KMS-11 (cell line): Measurements from ENCODE around the gene KAT5.

ENCODE experiments used
- H2AFZ ChIP-seq: fragments of 200-600 bp; sonication (generic); 2 replicates; pipeline ENCODE4 v1.6.1; 2016; ENCODE audit warnings: antibody characterized with exemption, mixed run types, low read depth
- H3K27ac ChIP-seq: fragments of 200-600 bp; sonication (generic); 2 replicates; pipeline ENCODE4 v1.6.1; 2016; ENCODE audit warnings: mild to moderate bottlenecking, mixed run types
- H3K27me3 ChIP-seq: fragments of 200-600 bp; sonication (generic); 2 replicates; pipeline ENCODE4 v1.6.1; 2017; ENCODE audit warnings: mild to moderate bottlenecking, low read depth, mixed run types, moderate library complexity; ENCODE audit not compliant: insufficient read depth
- H3K36me3 ChIP-seq: fragments of 200-600 bp; sonication (generic); 2 replicates; pipeline ENCODE4 v1.6.1; 2017; ENCODE audit warnings: mild to moderate bottlenecking, mixed run types; ENCODE audit not compliant: insufficient read depth
- H3K4me1 ChIP-seq: fragments of 200-600 bp; sonication (generic); 2 replicates; pipeline ENCODE4 v1.6.1; 2016; ENCODE audit warnings: mild to moderate bottlenecking, low read depth, mixed run types; ENCODE audit not compliant: poor library complexity, severe bottlenecking
- H3K4me2 ChIP-seq: fragments of 200-600 bp; sonication (generic); 2 replicates; pipeline ENCODE4 v1.7.0; 2016; ENCODE audit warnings: mild to moderate bottlenecking, mixed run types
- H3K4me3 ChIP-seq: fragments of 200-600 bp; sonication (generic); IDR thresholded peaks from 2 replicates; pipeline ENCODE4 v1.6.1; 2017; ENCODE audit warnings: low read depth, low read length, mixed read lengths; ENCODE audit not compliant: insufficient read depth
- H3K79me2 ChIP-seq: fragments of 200-600 bp; sonication (generic); 2 replicates; pipeline ENCODE4 v1.6.1; 2016; ENCODE audit warnings: low read depth, mixed run types; ENCODE audit not compliant: insufficient read depth
- H3K9ac ChIP-seq: fragments of 200-600 bp; sonication (generic); 2 replicates; pipeline ENCODE4 v1.6.1; 2016; ENCODE audit warnings: mild to moderate bottlenecking, mixed run types
- H4K20me1 ChIP-seq: fragments of 200-600 bp; sonication (generic); 2 replicates; pipeline ENCODE4 v1.6.1; 2016; ENCODE audit warnings: mild to moderate bottlenecking, mixed run types; ENCODE audit not compliant: insufficient read depth
- CTCF ChIP-seq: fragments of 200-600 bp; sonication (generic); conservative IDR thresholded peaks from 2 replicates; pipeline ENCODE4 v1.6.1; 2017; ENCODE audit warnings: low read depth, mild to moderate bottlenecking, antibody characterized with exemption, low read length, moderate library complexity, mixed read lengths

The KAT5 gene

GRCh38 chr11:65742353-65742752 lies 30.3 kb downstream of the KAT5 start:
- no peak overlapping the region for H3K9ac ChIP-seq
- no peaks in the 10 kb centered on the region for H3K4me1 ChIP-seq
- no peak for TF ChIP-seq CTCF
- H3K36me3 ChIP-seq: no peaks in the 10 kb centered on the region
- no peaks in the 10 kb centered on the region for H4K20me1 ChIP-seq
- H3K4me2 ChIP-seq: no peak overlapping the region
- H3K27ac ChIP-seq: no peak overlapping the region
- H3K4me3 ChIP-seq: no peak overlapping the region
- no peaks in the 10 kb centered on the region for H3K27me3 ChIP-seq
- no peaks in the 10 kb centered on the region for H3K79me2 ChIP-seq
- H2AFZ ChIP-seq: no peak overlapping the region

DNA sequence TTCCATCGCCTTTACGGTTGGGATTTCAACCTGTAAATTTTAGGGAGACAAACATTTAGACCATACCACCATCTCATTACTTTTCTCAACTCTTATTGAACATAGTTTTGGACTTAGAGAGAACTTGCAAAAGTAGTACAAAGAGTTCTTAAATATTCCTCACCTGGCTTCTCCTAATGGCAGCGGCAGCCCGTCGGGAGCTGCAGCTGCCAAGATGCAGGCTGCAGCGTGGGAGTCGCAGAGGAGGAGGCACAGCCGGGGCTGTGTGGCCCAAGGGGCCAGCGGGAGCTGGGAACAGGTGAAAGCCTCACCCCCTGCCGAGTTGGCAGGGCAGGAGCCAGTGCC lies 31.6 kb downstream of the KAT5 start:
- no peaks in the 10 kb centered on the region for H4K20me1 ChIP-seq
- TF ChIP-seq CTCF: no peak
- no peaks in the 10 kb centered on the region for H3K79me2 ChIP-seq
- H3K4me2 ChIP-seq: no peak overlapping the region
- H3K4me1 ChIP-seq: no peaks in the 10 kb centered on the region
- H3K27ac ChIP-seq: no peak overlapping the region
- H3K36me3 ChIP-seq: no peaks in the 10 kb centered on the region
- H3K4me3 ChIP-seq: no peak overlapping the region
- no peak overlapping the region for H3K9ac ChIP-seq
- H3K27me3 ChIP-seq: no peaks in the 10 kb centered on the region
- H2AFZ ChIP-seq: no peak overlapping the region

DNA sequence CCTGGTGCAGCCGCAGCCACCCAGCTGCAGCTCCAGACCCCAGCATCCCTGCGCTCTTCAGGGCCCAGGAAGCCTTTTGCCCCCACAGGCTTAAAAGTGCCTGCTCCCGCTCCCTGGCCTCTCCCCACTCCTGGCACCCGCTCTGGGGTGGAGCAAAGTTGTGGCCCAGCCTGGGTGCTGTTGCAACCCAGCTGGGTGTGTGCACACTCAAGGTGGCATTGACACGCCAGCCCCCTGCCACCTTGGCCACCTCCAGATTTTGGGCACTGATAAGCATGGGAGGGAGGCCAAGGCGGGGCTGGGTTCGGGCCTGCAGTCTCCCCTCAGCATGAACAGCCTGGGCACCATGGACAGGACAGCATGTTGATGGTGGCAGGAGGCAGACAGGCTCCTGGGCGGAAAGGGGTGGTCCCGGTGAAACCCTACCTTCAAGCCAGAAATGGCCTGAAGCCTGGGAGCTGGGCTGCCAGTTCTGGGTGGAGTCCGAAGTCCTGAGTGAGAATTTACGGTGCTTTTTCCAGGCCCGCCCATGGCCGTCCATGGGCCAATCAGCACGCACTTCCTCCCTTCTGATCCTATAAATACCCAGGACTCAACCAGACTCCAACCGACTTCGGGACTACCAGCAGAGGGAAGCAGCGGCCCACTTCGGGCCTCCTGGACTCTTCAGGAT lies 32.1 kb downstream of the KAT5 start:
- Histone ChIP-seq H4K20me1 (no peaks in the 10 kb centered on the region), H3K9ac (no peak overlapping the region), H3K4me1 (no peaks in the 10 kb centered on the region), H3K4me2 (no peak overlapping the region), H3K79me2 (no peaks in the 10 kb centered on the region), H3K27me3 (no peaks in the 10 kb centered on the region), H3K4me3 (no peak overlapping the region), H3K27ac (no peak overlapping the region), H2AFZ (no peak overlapping the region), H3K36me3 (no peaks in the 10 kb centered on the region)
- no peak for TF ChIP-seq CTCF

DNA sequence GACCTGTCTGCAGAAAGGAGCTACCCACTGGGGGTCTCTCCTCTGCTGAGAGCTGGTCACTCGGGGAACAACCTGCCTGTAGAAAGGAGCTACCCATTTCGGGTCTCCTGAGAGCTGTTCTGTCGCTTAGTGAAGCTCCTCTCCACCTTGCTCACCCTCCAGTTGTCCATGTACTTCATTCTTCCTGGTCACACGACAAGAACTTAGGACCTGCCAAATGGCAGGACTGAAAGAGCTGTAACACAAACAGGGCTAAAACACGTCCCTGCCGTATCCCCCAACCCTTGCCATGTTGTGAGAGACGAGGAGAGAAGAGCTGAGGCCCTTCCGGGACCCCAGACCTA lies 32.6 kb downstream of the KAT5 start:
- Histone ChIP-seq H3K79me2 (no peaks in the 10 kb centered on the region), H3K4me2 (no peak overlapping the region)

More for the DNA sequence above, 32.6 kb downstream of the KAT5 start:
- Histone ChIP-seq H3K27ac (no peak overlapping the region), H4K20me1 (no peaks in the 10 kb centered on the region), H3K9ac (no peak overlapping the region), H2AFZ (no peak overlapping the region), H3K4me3 (no peak overlapping the region), H3K36me3 (no peaks in the 10 kb centered on the region), H3K27me3 (no peaks in the 10 kb centered on the region), H3K4me1 (no peaks in the 10 kb centered on the region)
- no peak for TF ChIP-seq CTCF
